Measurements from ENCODE around the gene SLC1A2.

The SLC1A2 gene

GRCh38 chr11:35311331-35311730, 108.0 kb downstream of the SLC1A2 start:
- TF ChIP-seq FOXM1 (IDR thresholded peaks at IDR 0.05; ENCODE audit: borderline replicate concordance) (no peak), ZNF384 (IDR thresholded peaks at IDR 0.05) (no peak), FOXA1 (IDR thresholded peaks at IDR 0.05) (no peak), ELF4 (IDR thresholded peaks at IDR 0.05) (no peak), SP1 (IDR thresholded peaks at IDR 0.05) (no peak), TARDBP (IDR thresholded peaks at IDR 0.05) (no peak), BHLHE40 (IDR thresholded peaks at IDR 0.05; ENCODE audit: borderline replicate concordance) (no peak), ARNT (IDR thresholded peaks at IDR 0.05) (no peak), HDGF (IDR thresholded peaks at IDR 0.05; ENCODE audit: borderline replicate concordance) (no peak)
- ChIA-PET CTCF (interaction anchor here (1.1 kb wide), 1 partner anchor 9 kb away, joined by 3 read pairs; no protein-coding TSS in a partner anchor), POLR2A (no interaction called here)
- no peak for DNase-seq (ENCODE audit: extremely low spot score)

- TF ChIP-seq TARDBP (IDR thresholded peaks at IDR 0.05), result no peak
- no peak for TF ChIP-seq ELF4 (IDR thresholded peaks at IDR 0.05)
- no peak for TF ChIP-seq ARNT (IDR thresholded peaks at IDR 0.05)
- TF ChIP-seq ZNF384 (IDR thresholded peaks at IDR 0.05), result no peak
- TF ChIP-seq FOXM1 (IDR thresholded peaks at IDR 0.05; ENCODE audit: borderline replicate concordance), result no peak
- no peak for TF ChIP-seq L3MBTL2 (conservative IDR thresholded peaks at IDR 0.05)
- TF ChIP-seq NFRKB (IDR thresholded peaks at IDR 0.05), result no peak
- no peak for TF ChIP-seq HDGF (IDR thresholded peaks at IDR 0.05; ENCODE audit: borderline replicate concordance)
- TF ChIP-seq BHLHE40 (IDR thresholded peaks at IDR 0.05; ENCODE audit: borderline replicate concordance), result no peak
- TF ChIP-seq SP1 (IDR thresholded peaks at IDR 0.05), result no peak
- TF ChIP-seq LEF1 (IDR thresholded peaks at IDR 0.05; ENCODE audit: borderline replicate concordance), result no peak
- TF ChIP-seq PKNOX1 (IDR thresholded peaks at IDR 0.05), result no peak
- no peak for TF ChIP-seq CTBP1 (IDR thresholded peaks at IDR 0.05; ENCODE audit: borderline replicate concordance)
- no peak for TF ChIP-seq FOXA1 (IDR thresholded peaks at IDR 0.05)
- CTCF ChIA-PET, result no interaction called here
- POLR2A ChIA-PET, result no interaction called here
- no peak for DNase-seq (ENCODE audit: extremely low spot score)
Measured at GRCh38 chr11:35308157-35308556, 111.2 kb downstream of the SLC1A2 start.

- DNase-seq (ENCODE audit: extremely low spot score), result no peak
- POLR2A ChIA-PET, result no interaction called here
- CTCF ChIA-PET, result interaction anchor here (0.5 to 3.5 kb wide), 2 partner anchors 11 to 664 kb away, joined by 3 to 12 read pairs; no protein-coding TSS in a partner anchor
- TF ChIP-seq ARNT (IDR thresholded peaks at IDR 0.05) (no peak), ZNF384 (IDR thresholded peaks at IDR 0.05) (no peak), CTBP1 (IDR thresholded peaks at IDR 0.05; ENCODE audit: borderline replicate concordance) (no peak), HDGF (IDR thresholded peaks at IDR 0.05; ENCODE audit: borderline replicate concordance) (no peak), FOXA1 (IDR thresholded peaks at IDR 0.05) (no peak), FOXK2 (IDR thresholded peaks at IDR 0.05) (no peak), SP1 (IDR thresholded peaks at IDR 0.05) (no peak), FOXM1 (IDR thresholded peaks at IDR 0.05; ENCODE audit: borderline replicate concordance) (no peak), TARDBP (IDR thresholded peaks at IDR 0.05) (no peak), BHLHE40 (IDR thresholded peaks at IDR 0.05; ENCODE audit: borderline replicate concordance) (no peak), SUZ12 (IDR thresholded peaks at IDR 0.05) (no peak), L3MBTL2 (conservative IDR thresholded peaks at IDR 0.05) (no peak), ELF4 (IDR thresholded peaks at IDR 0.05) (no peak), NFRKB (IDR thresholded peaks at IDR 0.05) (no peak), LEF1 (IDR thresholded peaks at IDR 0.05; ENCODE audit: borderline replicate concordance) (no peak)
Measured at GRCh38 chr11:35307221-35307621, 112.1 kb downstream of the SLC1A2 start.

- POLR2A ChIA-PET, result no interaction called here
- peak; percentile 69 for DNase-seq (ENCODE audit: extremely low spot score)
- no peak for TF ChIP-seq ELF4 (IDR thresholded peaks at IDR 0.05)
Measured at GRCh38 chr11:35305670-35306382, 113.5 kb downstream of the SLC1A2 start.

GRCh38 chr11:35304900-35305460, 114.4 kb downstream of the SLC1A2 start:
- ChIA-PET CTCF (interaction anchor here (0.6 to 3.5 kb wide), 6 partner anchors 9 to 378 kb away, joined by 3 to 12 read pairs (median 4); no protein-coding TSS in a partner anchor), POLR2A (no interaction called here)
- DNase-seq (ENCODE audit: extremely low spot score), result no peak
- TF ChIP-seq ELF4 (IDR thresholded peaks at IDR 0.05), result no peak
- TF ChIP-seq ARNT (IDR thresholded peaks at IDR 0.05), result no peak
- no peak for TF ChIP-seq FOXK2 (IDR thresholded peaks at IDR 0.05)
- no peak for TF ChIP-seq L3MBTL2 (conservative IDR thresholded peaks at IDR 0.05)
- no peak for TF ChIP-seq ZNF384 (IDR thresholded peaks at IDR 0.05)
- no peak for TF ChIP-seq SUZ12 (IDR thresholded peaks at IDR 0.05)
- no peak for TF ChIP-seq SP1 (IDR thresholded peaks at IDR 0.05)
- no peak for TF ChIP-seq PKNOX1 (IDR thresholded peaks at IDR 0.05)

More at GRCh38 chr11:35305670-35306382, 113.5 kb downstream of the SLC1A2 start:
- CTCF ChIA-PET, result interaction anchor here (0.6 to 3.5 kb wide), 6 partner anchors 10 to 379 kb away, joined by 3 to 12 read pairs (median 4); no protein-coding TSS in a partner anchor

- DNase-seq (ENCODE audit: extremely low spot score), result no peak
- TF ChIP-seq FOXM1 (IDR thresholded peaks at IDR 0.05; ENCODE audit: borderline replicate concordance) (no peak), BHLHE40 (IDR thresholded peaks at IDR 0.05; ENCODE audit: borderline replicate concordance) (no peak), CTBP1 (IDR thresholded peaks at IDR 0.05; ENCODE audit: borderline replicate concordance) (no peak), L3MBTL2 (conservative IDR thresholded peaks at IDR 0.05) (no peak), NFRKB (IDR thresholded peaks at IDR 0.05) (no peak), ARNT (IDR thresholded peaks at IDR 0.05) (no peak), SP1 (IDR thresholded peaks at IDR 0.05) (no peak), PKNOX1 (IDR thresholded peaks at IDR 0.05) (no peak), ELF4 (IDR thresholded peaks at IDR 0.05) (no peak), HDGF (IDR thresholded peaks at IDR 0.05; ENCODE audit: borderline replicate concordance) (no peak), SUZ12 (IDR thresholded peaks at IDR 0.05) (no peak), FOXK2 (IDR thresholded peaks at IDR 0.05) (no peak), LEF1 (IDR thresholded peaks at IDR 0.05; ENCODE audit: borderline replicate concordance) (no peak)
- ChIA-PET POLR2A (no interaction called here), CTCF (interaction anchor here (3.5 kb wide), 1 partner anchor 9 kb away, joined by 12 read pairs; no protein-coding TSS in a partner anchor)
Measured at GRCh38 chr11:35304386-35304775, 115.0 kb downstream of the SLC1A2 start.

Data from HEK293T (cell line).